Neural progenitor cell (in vitro differentiated cells): ENCODE measurements around the gene NOMO2.
"Not testable (repeated sequence)": the region's sequence is repeated elsewhere in the genome, so short reads cannot be mapped to it uniquely, and the experiment has no call there.

Experiments used
- CTCF ChIP-seq: fragments of 200-600 bp; sonication (generic); IDR thresholded peaks from 2 replicates; pipeline ENCODE4 v1.5.1; 2017; ENCODE audit warnings: antibody characterized with exemption, mild to moderate bottlenecking
- EZH2phosphoT487 ChIP-seq: fragments of 200-600 bp; sonication (generic); IDR thresholded peaks from 2 replicates; pipeline ENCODE4 v1.6.1; 2017; ENCODE audit warnings: antibody characterized with exemption

- not testable (repeated sequence) for TF ChIP-seq CTCF, EZH2phosphoT487
These were observed 26.3 kb downstream of the NOMO2 start for GRCh38 chr16:18535519-18536168.
